ENCODE data around the gene PSD2. TPM values are rescaled to one million over a fixed set of nuclear protein-coding genes. Genes with fewer than 3 reads are reported as not detected.

PSD2 gene
- total RNA-seq, 1 experiment from 2014 or later, result 0.79 TPM

DNA sequence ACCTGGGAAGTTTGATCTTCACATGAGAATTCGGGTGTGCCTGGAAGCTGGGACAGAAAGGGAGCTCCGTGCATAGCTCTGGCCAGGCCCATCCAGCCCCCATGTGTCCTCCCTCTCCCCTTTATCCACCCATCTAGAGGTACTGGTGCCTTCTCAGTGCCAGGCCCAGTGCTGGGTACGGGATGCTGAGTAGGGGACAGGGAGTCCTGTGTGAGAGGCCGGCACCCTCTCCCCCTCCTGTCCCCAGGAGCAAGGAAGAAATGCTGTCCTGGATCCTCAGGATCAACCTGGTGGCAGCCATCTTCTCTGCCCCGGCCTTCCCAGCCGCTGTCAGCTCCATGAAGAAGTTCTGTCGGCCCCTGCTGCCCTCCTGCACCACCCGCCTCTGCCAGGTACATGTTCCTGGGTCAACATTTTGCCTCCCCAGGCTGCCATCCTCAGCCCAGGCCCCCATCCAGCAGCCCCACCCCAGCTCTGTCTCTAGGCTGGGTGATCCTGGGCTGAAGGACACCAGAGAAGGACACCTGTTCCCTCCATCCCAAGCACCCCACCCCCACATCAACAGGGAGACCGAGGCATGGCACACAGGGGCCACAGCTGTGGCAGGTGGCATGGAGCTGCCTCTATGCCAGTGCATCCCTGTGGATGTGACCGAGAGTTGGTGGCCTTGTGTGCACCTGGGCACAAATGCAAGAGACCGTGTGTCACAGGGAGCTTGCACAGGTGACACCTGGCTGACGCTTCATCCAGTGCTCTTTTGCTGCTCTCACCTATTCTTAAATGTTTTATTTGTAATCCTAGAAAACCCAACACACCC lies 43.0 kb downstream of the PSD2 start:
- Histone ChIP-seq H4K20me1 (ENCODE audit: insufficient read depth) (no peaks in the 10 kb centered on the region), H3K9me2 (ENCODE audit: insufficient read depth) (no peaks in the 10 kb centered on the region), H3K4me2 (ENCODE audit: low read length) (no peak overlapping the region), H3K27ac (ENCODE audit: low read depth, low read length) (no peak overlapping the region), H3K79me2 (ENCODE audit: insufficient read depth, low read length) (no peaks in the 10 kb centered on the region), H3K9ac (ENCODE audit: low read length) (no peak overlapping the region), H3K4me3 (replicated peaks in 1 of 2; ENCODE audit: low read depth in 1 of 2, low read length in 2 of 2) (no peak overlapping the region), H2AFZ (ENCODE audit: low read depth, low read length, poor library complexity, severe bottlenecking) (no peak overlapping the region), H3K9me3 (ENCODE audit: control insufficient read depth in 1 of 2, insufficient read depth in 1 of 2, low read depth in 1 of 2, low read length in 2 of 2) (no peaks in the 10 kb centered on the region), H3K27me3 (ENCODE audit: insufficient read depth, low read length) (peaks cover 11% of the 10 kb centered on the region; the same call in 1 of the 2 replicates), H3K36me3 (ENCODE audit: control insufficient read depth in 1 of 2, insufficient read depth in 2 of 2, low read length in 2 of 2) (no peaks in the 10 kb centered on the region), H3K4me1 (ENCODE audit: control insufficient read depth in 1 of 2, insufficient read depth in 2 of 2, low read length in 2 of 2) (peaks cover 0 to 8% of the 10 kb centered on the region in 2 experiments; a peak in 1 of 4 replicates)
- RAD21 ChIA-PET (ENCODE audit: low non-redundant PET in 1 of 2, low total read pairs in 2 of 2, uncharacterized antibody in 2 of 2, unreplicated experiment in 2 of 2), result no interaction called here
- intact Hi-C loops (cut with micrococcal nuclease), result no loop called here
- CTCF ChIA-PET, result no interaction called here
- ATAC-seq (no peak), DNase-seq (ENCODE audit: low read depth, low spot score) (no peak)
- BruUV-seq (replicated peaks), result no TSS peak
- TF ChIP-seq EGR1 (IDR thresholded peaks at IDR 0.05; ENCODE audit: low read depth) (no peak), REST (IDR thresholded peaks at IDR 0.05; ENCODE audit: low read depth) (no peak), EZH2 (IDR thresholded peaks at IDR 0.05) (no peak), ATF3 (IDR thresholded peaks at IDR 0.05) (no peak), ELF1 (IDR thresholded peaks at IDR 0.05; ENCODE audit: borderline replicate concordance, low read depth) (no peak), YY1 (IDR thresholded peaks at IDR 0.05; ENCODE audit: extremely low read depth, insufficient replicate concordance, low read depth, low read length) (no peak), TCF7L2 (IDR thresholded peaks at IDR 0.05; ENCODE audit: borderline replicate concordance, extremely low read depth, insufficient read depth, insufficient read length) (no peak), FOSL1 (IDR thresholded peaks at IDR 0.05; ENCODE audit: low read depth) (no peak)
- TF ChIP-seq, protein P1, sequence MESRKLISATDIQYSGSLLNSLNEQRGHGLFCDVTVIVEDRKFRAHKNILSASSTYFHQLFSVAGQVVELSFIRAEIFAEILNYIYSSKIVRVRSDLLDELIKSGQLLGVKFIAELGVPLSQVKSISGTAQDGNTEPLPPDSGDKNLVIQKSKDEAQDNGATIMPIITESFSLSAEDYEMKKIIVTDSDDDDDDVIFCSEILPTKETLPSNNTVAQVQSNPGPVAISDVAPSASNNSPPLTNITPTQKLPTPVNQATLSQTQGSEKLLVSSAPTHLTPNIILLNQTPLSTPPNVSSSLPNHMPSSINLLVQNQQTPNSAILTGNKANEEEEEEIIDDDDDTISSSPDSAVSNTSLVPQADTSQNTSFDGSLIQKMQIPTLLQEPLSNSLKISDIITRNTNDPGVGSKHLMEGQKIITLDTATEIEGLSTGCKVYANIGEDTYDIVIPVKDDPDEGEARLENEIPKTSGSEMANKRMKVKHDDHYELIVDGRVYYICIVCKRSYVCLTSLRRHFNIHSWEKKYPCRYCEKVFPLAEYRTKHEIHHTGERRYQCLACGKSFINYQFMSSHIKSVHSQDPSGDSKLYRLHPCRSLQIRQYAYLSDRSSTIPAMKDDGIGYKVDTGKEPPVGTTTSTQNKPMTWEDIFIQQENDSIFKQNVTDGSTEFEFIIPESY (IDR thresholded peaks at IDR 0.05; ENCODE audit: extremely low read depth, insufficient replicate concordance, low read length), result no peak
- TF ChIP-seq, protein P2, sequence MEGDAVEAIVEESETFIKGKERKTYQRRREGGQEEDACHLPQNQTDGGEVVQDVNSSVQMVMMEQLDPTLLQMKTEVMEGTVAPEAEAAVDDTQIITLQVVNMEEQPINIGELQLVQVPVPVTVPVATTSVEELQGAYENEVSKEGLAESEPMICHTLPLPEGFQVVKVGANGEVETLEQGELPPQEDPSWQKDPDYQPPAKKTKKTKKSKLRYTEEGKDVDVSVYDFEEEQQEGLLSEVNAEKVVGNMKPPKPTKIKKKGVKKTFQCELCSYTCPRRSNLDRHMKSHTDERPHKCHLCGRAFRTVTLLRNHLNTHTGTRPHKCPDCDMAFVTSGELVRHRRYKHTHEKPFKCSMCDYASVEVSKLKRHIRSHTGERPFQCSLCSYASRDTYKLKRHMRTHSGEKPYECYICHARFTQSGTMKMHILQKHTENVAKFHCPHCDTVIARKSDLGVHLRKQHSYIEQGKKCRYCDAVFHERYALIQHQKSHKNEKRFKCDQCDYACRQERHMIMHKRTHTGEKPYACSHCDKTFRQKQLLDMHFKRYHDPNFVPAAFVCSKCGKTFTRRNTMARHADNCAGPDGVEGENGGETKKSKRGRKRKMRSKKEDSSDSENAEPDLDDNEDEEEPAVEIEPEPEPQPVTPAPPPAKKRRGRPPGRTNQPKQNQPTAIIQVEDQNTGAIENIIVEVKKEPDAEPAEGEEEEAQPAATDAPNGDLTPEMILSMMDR (IDR thresholded peaks at IDR 0.05 in 2 of 3, conservative IDR thresholded peaks at IDR 0.05 in 1 of 3; ENCODE audit: borderline replicate concordance in 1 of 3, insufficient read depth in 1 of 3, low read depth in 2 of 3, low read length in 2 of 3), result no peak
- POLR2A ChIA-PET, result no interaction called here
